ENCODE results near the gene TWSG1. TPM values are rescaled to one million over a fixed set of nuclear protein-coding genes. Genes with fewer than 3 reads are reported as not detected.

Gene TWSG1
- total RNA-seq, 1 experiment from 2014 or later: 19.3 TPM

GRCh38 chr18:9334329-9334972, at the start of gene TWSG1 (continued):
- TF ChIP-seq ARID4B (CRISPR knock-in tag; IDR thresholded peaks at IDR 0.05; ENCODE audit: borderline replicate concordance) (0 out of 2 replicates have a peak, but pooled peaks have one; percentile 24), ATF2 (CRISPR knock-in tag; IDR thresholded peaks at IDR 0.05; ENCODE audit: borderline replicate concordance, low read depth) (no peak), MYBL2 (CRISPR knock-in tag; IDR thresholded peaks at IDR 0.05) (0 out of 2 replicates have a peak, but pooled peaks have one; percentile 3), MXD4 (CRISPR knock-in tag; IDR thresholded peaks at IDR 0.05; ENCODE audit: borderline replicate concordance) (no peak), USF1 (CRISPR knock-in tag; IDR thresholded peaks at IDR 0.05) (peak; percentile 12; the same call in 1 of the 2 replicates), FOXJ3 (CRISPR knock-in tag; IDR thresholded peaks at IDR 0.05; ENCODE audit: borderline replicate concordance) (no peak), FOXP1 (CRISPR knock-in tag; IDR thresholded peaks at IDR 0.05; ENCODE audit: borderline replicate concordance) (0 out of 2 replicates have a peak, but pooled peaks have one; percentile 12), ETV6 (CRISPR knock-in tag; IDR thresholded peaks at IDR 0.05) (0 out of 2 replicates have a peak, but pooled peaks have one; percentile 2), ELF4 (CRISPR knock-in tag; IDR thresholded peaks at IDR 0.05; ENCODE audit: low read depth) (no peak), E2F4 (CRISPR knock-in tag; IDR thresholded peaks at IDR 0.05; ENCODE audit: borderline replicate concordance, low read depth) (no peak)

GRCh38 chr18:9285604-9286003, 49.0 kb upstream of the TWSG1 start:
- TF ChIP-seq NR2C2 (CRISPR knock-in tag; IDR thresholded peaks at IDR 0.05) (no peak), ZMAT4 (CRISPR knock-in tag; IDR thresholded peaks at IDR 0.05) (no peak), HMGA2 (CRISPR knock-in tag; IDR thresholded peaks at IDR 0.05) (no peak), NFATC4 (CRISPR knock-in tag; IDR thresholded peaks at IDR 0.05) (no peak)
- Mint-ChIP-seq H3K36me3 (peaks cover 16% of the 10 kb centered on the region), H3K27ac (peak overlapping the region; percentile 3; the same call in 1 of the 2 replicates), H3K27me3 (ENCODE audit: low read depth) (no peaks in the 10 kb centered on the region), H3K4me1 (peaks cover 7% of the 10 kb centered on the region), H3K9me3 (peaks cover 20% of the 10 kb centered on the region), H3K4me3 (no peak overlapping the region)
- no peak for ATAC-seq
- ChIA-PET POLR2A (no interaction called here), CTCF (no interaction called here)
- no peak for DNase-seq (ENCODE audit: low spot score)

- Mint-ChIP-seq H3K9me3 (peaks cover 27% of the 10 kb centered on the region), H3K27me3 (ENCODE audit: low read depth) (no peaks in the 10 kb centered on the region), H3K4me3 (no peak overlapping the region), H3K4me1 (peaks cover 7% of the 10 kb centered on the region), H3K27ac (peak overlapping the region; percentile 3; the same call in 1 of the 2 replicates), H3K36me3 (peaks cover 27% of the 10 kb centered on the region)
- DNase-seq (ENCODE audit: low spot score) (no peak), ATAC-seq (no peak)
- ChIA-PET CTCF (no interaction called here), POLR2A (interaction anchor here (0.5 kb wide), 1 partner anchor 47 kb away, joined by 4 read pairs; no protein-coding TSS in a partner anchor)
- TF ChIP-seq PRDM15 (CRISPR knock-in tag; IDR thresholded peaks at IDR 0.05) (no peak), MYBL2 (CRISPR knock-in tag; IDR thresholded peaks at IDR 0.05) (no peak), CTCF (IDR thresholded peaks at IDR 0.05) (no peak), IRF1 (CRISPR knock-in tag; IDR thresholded peaks at IDR 0.05) (no peak)
Observed at GRCh38 chr18:9287036-9287435, 47.5 kb upstream of the TWSG1 start.
